ENCODE results near the gene NKAIN2.
"Not testable (repeated sequence)": the region's sequence is repeated elsewhere in the genome, so short reads cannot be mapped to it uniquely, and the experiment has no call there.

NKAIN2 gene

DNA sequence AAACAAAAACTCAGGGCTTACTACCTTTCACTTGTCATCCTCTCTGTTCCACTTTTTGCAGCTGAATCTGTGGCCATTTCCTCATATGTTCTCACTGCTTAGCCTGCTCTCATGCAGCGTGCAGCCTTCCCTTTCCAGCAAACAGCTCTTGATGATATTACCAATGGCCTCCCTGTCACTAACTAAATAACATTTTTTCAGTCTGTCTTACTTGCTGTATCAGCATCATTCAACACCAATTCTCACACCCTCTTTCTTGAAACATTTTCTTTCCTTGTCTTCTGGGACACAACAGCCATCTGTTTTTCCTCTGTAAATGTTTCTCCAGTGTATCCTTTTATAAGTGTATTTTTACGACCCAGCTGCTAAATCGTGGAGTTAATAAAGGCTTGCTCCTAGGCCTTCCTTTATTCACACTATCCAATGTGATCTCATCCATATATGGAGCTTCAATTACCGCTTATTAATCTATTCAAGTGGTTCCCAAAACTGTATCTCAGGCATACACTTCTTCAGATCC, 634.9 kb downstream of the NKAIN2 start:
- DNase-seq (ENCODE audit: low read depth) = no peak

- DNase-seq (ENCODE audit: low read depth) = no peak
Measured at GRCh38 chr6:124441450-124441849, 637.8 kb downstream of the NKAIN2 start.

- DNase-seq (ENCODE audit: low read depth) = no peak
Measured at GRCh38 chr6:124443541-124443940, 639.9 kb downstream of the NKAIN2 start.

DNA sequence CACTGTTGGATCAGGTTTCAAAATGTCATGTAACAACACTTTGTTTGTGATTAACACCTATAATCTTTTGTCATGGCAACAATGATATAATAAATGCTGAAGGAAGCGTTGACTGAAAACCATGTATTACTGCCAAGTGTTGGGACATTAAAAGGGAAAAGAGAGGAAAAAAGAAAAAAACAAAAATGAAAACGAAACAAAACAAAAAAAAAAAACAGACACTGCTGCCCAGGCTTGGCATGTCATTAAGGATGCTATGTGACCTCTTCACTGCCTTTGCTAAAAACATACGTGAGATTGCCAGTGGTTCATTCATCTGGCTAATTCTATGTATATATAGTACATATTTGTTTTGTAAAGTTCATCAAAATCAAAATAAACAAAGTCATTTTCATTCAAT, 641.9 kb downstream of the NKAIN2 start:
- no peak for DNase-seq (ENCODE audit: low read depth)

GRCh38 chr6:124446961-124447360, 643.3 kb downstream of the NKAIN2 start:
- DNase-seq (ENCODE audit: low read depth) = no peak

DNA sequence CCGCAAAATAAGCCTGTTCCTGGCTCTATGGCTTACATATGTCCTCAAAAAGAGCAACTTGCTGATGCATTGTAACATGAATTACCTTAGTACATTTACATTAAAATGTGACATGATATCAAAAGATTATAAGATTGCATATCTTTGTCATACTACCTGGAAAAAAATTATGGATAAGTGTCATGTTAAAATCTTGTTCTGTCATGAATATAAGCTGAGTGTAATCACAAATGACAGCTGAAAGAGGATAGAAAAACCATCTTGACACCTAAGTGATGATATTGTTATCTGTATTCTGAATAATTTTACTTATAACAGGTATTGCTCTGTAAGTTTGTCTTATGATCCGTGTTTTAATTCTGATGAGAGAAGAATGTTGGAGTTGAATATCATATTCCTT, 655.6 kb downstream of the NKAIN2 start:
- no peak for DNase-seq (ENCODE audit: low read depth)

- no peak for DNase-seq (ENCODE audit: low read depth)
Measured at GRCh38 chr6:124462750-124463149, 659.1 kb downstream of the NKAIN2 start.

DNA sequence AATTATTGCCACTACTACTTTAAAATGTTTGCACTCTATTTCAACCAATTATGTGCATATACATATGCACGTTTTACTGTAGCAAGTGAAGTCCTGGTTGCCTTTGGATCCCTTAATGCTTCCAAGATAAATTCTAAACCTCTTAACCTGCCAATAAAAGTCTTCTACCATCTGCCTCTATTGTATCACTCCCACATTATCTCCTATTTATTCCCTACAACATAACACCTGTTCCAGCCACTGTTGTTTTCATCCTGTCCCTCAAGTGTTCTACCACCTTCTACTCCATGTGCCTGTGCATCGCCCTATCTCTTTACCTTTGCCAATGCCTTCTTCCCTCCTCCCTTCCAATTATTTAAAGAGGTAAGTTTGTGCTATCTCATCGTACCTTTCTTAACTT, 659.6 kb downstream of the NKAIN2 start:
- no peak for DNase-seq (ENCODE audit: low read depth)

GRCh38 chr6:124464600-124464999, 660.9 kb downstream of the NKAIN2 start:
- DNase-seq (ENCODE audit: low read depth) = not testable (repeated sequence)

- no peak for DNase-seq (ENCODE audit: low read depth)
Measured at GRCh38 chr6:124466949-124467348, 663.3 kb downstream of the NKAIN2 start.

DNA sequence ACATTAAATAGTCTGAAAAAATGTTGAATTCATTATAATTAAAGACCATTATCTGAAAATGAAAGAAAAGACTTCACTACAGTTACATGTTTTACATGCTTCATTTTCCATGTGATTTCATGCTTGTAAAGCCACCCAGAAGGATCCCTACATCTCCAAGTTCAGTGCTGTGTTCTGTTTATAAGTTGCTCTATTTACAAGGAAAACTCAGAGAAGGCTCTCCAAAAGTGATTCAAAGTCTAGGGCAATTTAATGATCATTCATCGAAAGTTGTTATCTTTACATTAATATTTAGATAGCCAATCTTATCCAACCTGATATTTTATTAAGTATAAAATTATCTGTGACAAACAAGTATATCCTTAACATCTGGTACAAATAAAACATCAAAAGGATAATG, 663.7 kb downstream of the NKAIN2 start:
- DNase-seq (ENCODE audit: low read depth) = no peak

DNA sequence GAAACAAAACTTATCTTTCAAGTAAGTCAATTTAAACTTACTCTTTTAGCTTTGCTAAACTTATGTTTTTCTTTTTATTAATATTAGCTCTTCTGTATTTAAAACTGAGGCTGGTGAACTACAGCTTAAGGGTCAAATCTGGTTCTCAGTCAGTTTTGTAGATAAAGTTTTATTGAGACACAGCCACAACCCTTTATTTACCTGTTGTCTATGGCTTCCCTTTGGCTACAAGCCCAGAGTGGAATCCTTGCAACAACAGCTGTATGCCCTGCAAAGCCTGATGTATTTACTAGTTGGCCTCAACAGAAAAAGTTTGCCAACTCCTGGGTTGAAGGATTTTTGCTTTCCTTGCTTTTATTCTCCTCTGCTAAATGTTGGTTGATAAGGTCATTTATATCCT, 667.1 kb downstream of the NKAIN2 start:
- DNase-seq (ENCODE audit: low read depth) = no peak

GRCh38 chr6:124475176-124475575, 671.5 kb downstream of the NKAIN2 start:
- DNase-seq (ENCODE audit: low read depth) = no peak

DNA sequence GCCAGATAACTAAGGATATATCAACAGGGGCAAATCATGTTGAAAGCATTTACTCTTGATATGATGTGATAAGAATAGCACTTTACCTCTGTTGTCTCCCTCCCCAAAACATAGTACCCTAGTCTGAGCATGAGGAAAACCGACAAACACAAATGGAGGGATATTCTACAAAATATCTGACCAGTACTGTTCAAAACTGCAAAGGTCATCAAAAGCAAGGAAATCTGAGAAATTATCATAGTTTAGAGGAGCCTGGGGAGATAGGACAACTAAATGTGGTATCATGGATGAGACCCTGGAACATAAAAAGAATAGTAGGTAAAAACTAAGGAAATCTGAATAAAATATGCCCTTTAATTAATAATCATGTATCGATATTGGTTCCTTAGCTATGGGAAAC, 675.2 kb downstream of the NKAIN2 start:
- no peak for DNase-seq (ENCODE audit: low read depth)

DNA sequence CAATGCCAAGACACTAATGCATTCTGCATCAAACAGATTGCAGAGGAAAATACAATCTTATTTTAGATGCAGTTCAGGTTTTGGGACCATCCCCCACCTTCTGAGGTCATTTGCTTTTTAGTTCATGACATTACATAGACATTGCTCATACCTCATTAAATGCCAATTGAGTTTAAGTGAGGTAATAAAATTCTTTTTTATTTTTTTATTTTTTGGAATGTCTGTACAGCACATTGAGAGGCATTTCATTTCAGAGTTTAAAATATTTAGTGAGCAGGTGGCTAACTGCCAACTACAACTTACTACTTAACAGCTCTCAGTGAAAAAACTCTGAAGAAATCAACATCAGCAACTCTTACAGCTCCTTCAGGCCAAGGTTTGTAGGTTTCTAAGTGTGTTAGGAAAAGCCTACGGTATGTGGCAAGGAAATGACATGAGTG, 676.3 kb downstream of the NKAIN2 start:
- DNase-seq (ENCODE audit: low read depth) = no peak

GRCh38 chr6:124482071-124482491, 678.4 kb downstream of the NKAIN2 start:
- no peak for DNase-seq (ENCODE audit: low read depth)

DNA sequence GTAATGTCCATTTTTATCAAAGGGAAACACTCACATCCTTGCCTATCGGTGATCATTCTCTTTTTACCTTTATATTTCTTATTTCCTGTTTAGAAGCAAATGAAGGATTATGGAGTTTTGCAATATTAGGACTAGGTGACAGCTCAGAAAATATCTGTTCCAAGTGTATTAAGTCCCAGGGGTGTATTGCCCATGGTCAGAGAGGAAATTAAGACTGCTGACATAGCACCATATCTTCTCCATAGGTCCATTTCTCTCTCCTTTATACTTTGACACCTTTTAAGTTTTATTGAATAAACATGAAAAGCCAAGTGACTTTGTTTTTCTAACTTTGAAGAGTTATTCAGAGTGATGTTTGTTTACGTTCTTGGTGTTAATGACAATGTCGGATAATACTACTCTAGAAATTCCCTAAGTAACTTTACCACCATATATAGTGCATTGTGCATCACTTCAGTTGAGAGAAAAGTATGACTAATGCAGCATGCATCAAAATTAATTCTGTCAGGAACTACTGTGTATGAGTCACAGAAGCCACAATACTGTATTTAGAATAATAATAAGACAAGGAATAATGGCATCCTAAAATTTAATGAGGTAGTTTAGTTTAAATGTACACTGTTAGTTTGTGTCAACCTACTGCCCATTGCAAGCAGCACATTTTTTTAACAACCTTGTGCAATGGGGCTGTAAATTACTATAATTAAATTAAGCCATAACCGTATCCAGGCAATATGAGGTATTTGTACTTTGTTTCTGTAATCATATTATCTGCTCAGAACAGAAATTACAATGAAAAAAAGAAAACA, 684.2 kb downstream of the NKAIN2 start:
- DNase-seq (ENCODE audit: low read depth) = no peak

DNA sequence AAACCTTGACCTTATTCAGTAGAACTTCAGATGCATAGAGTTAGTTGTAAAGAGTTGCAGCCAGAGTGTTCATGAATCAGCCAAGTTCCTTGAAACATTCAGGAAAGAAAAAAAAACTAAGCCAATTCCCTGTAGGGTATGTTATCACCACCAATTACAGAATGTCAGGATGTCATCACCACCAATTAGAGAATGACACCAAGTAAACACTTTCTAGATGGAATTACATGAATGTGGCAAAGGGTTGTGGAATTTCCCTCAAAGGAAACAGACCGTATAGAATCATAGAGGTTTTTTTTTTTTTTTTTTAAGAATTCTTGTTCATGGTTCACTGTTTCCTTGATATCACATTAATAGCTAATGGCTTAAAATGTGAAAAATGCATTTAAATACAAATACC, 686.5 kb downstream of the NKAIN2 start:
- no peak for DNase-seq (ENCODE audit: low read depth)

DNA sequence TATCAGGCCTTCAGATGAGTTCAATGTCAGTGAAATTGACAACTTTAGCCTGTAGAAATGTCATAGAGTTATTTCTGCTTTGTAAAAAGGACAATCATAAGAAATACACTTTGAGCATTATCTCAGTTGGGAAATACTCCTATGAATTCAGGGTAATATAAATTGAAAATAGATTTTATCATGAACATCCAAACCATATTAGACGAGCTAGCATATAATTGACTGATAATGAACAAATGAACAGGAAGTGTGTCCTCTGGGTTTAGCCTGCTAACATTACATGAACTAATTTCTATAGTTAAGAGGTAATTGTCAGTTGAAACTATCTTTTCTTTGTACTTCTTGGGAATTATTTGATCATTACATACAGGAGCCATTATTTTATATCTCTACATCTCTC, 689.6 kb downstream of the NKAIN2 start:
- no peak for DNase-seq (ENCODE audit: low read depth)

DNA sequence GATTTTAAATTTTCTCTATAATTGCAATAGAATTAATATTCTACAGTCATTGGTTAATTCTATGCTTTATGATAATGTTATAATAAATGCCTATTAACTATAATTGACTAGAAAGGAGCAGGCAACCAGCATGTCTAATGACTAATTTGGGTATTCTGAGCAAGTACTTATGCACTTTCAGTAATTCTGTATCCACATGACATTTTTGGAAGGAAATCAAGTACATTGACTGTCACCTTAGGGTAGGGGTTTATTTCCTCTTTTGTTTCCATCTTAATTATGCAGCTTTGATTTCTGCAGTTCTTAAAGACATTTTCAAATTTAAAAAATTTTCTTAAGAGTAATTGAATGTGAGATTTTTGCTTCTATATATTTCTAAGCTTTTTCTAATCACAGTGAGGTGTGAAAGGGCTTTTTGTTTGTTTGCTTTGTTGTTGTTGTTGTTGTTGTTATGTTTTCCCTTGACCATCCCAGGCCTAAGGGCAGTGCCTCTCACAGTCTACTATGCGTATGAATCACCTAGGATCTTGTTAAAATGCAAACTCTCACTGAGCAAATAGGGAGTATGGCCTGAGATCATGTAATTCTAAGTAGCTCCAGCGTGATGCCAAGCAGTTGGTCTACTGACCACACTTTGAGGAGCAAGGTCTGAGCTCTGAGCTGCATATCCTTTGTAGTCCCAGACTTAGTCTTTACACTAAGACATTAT, 691.4 kb downstream of the NKAIN2 start:
- DNase-seq (ENCODE audit: low read depth) = no peak

GRCh38 chr6:124495665-124496190, 692.1 kb downstream of the NKAIN2 start:
- DNase-seq (ENCODE audit: low read depth) = no peak

GRCh38 chr6:124496334-124496733, 692.7 kb downstream of the NKAIN2 start:
- no peak for DNase-seq (ENCODE audit: low read depth)

DNA sequence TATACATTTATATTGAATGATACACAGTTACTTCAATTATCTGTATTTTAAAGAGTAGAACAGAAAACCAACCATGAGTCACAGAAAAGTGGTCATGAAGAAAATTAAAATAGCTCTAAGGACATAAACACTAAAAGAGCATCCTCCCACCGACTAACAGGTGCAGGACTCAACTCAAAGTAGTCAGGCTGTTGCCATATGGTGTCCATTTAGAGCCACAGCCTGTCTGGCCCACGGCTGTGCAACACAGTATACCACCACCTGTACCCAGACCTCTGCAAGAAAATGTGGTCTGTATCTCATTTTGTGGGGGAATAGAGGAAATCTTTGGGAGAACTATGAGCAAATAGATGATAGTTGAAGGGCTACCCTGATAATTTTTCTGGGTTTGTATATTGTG, 708.8 kb downstream of the NKAIN2 start:
- no peak for DNase-seq (ENCODE audit: low read depth)

Measured in CMK (cell line).